HL-60 (cell line): ENCODE data around the gene GMEB2.

Experiments used
- DNase-seq, 2 experiments: peaks; one replicate each; pipeline ENCODE4 v3.0.0-alpha.2; 2010 to 2020; ENCODE audit warnings: low read depth in 1 of 2, low spot score in 1 of 2
- H3K27ac ChIP-seq: fragments of 250-450 bp; sonication (Bioruptor Pico); replicated peaks from 2 replicates; pipeline ENCODE4 v1.5.1; 2020; ENCODE audit warnings: mild to moderate bottlenecking, moderate library complexity
- H3K27me3 ChIP-seq: fragments of 250-450 bp; sonication (Bioruptor Pico); 2 replicates; pipeline ENCODE4 v1.5.1; 2021; ENCODE audit warnings: mild to moderate bottlenecking, moderate library complexity; ENCODE audit not compliant: insufficient read depth, poor library complexity, severe bottlenecking
- H3K4me3 ChIP-seq: replicated peaks from 2 replicates; pipeline ENCODE4 v1.5.1; 2011; ENCODE audit warnings: mild to moderate bottlenecking, control low read depth, low read length; ENCODE audit not compliant: insufficient read depth
- CTCF ChIP-seq: IDR thresholded peaks from one replicate; pipeline ENCODE4 v1.5.1; 2011; ENCODE audit warnings: low read length, control low read depth, inconsistent platforms; ENCODE audit not compliant: insufficient read depth
- GABPA ChIP-seq: IDR thresholded peaks from 2 replicates; pipeline ENCODE4 v1.6.1; 2012; ENCODE audit warnings: low read depth
- POLR2AphosphoS5 ChIP-seq: IDR thresholded peaks from 2 replicates; pipeline ENCODE4 v1.6.1; 2012; ENCODE audit warnings: low read depth
- REST ChIP-seq: IDR thresholded peaks from 2 replicates; pipeline ENCODE4 v1.6.1; 2012; ENCODE audit warnings: low read depth; ENCODE audit not compliant: insufficient replicate concordance
- SPI1 ChIP-seq: IDR thresholded peaks from 2 replicates; pipeline ENCODE4 v1.6.1; 2012; ENCODE audit warnings: low read depth, mild to moderate bottlenecking, borderline replicate concordance

Gene GMEB2

GRCh38 chr20:63542696-63543095, 84.2 kb downstream of the GMEB2 start:
- no peak for DNase-seq
- H3K4me3 ChIP-seq, result no peak overlapping the region
- H3K27me3 ChIP-seq, result peaks cover 45% of the 10 kb centered on the region
- TF ChIP-seq CTCF (no peak), SPI1 (no peak), REST (no peak), POLR2AphosphoS5 (no peak), GABPA (no peak)
- H3K27ac ChIP-seq, result no peak overlapping the region

GRCh38 chr20:63542031-63542559, 84.8 kb downstream of the GMEB2 start:
- TF ChIP-seq CTCF, result no peak
- no peak for TF ChIP-seq REST
- TF ChIP-seq POLR2AphosphoS5, result no peak
- TF ChIP-seq SPI1, result no peak
- TF ChIP-seq GABPA, result no peak
- peaks cover 40% of the 10 kb centered on the region for H3K27me3 ChIP-seq
- no peak overlapping the region for H3K4me3 ChIP-seq
- peak in 1 of 2 experiments; percentile 47 for DNase-seq
- no peak overlapping the region for H3K27ac ChIP-seq

GRCh38 chr20:63541371-63541770, 85.5 kb downstream of the GMEB2 start:
- Histone ChIP-seq H3K27me3 (peaks cover 37% of the 10 kb centered on the region), H3K4me3 (no peak overlapping the region), H3K27ac (no peak overlapping the region)
- no peak for DNase-seq
- TF ChIP-seq POLR2AphosphoS5 (no peak), CTCF (no peak), REST (no peak), GABPA (no peak), SPI1 (no peak)
